HepG2 (cell line): ENCODE results near the gene HLA-B. TPM values are rescaled to one million over a fixed set of nuclear protein-coding genes. Genes with fewer than 3 reads are reported as not detected.
A peak's percentile ranks its signal among the peaks of the same experiment; 100 is the strongest.

ENCODE experiments used
- ARID4A ChIP-seq: sonication (generic); formaldehyde crosslinking; IDR thresholded peaks from 2 replicates; pipeline ENCODE4 v1.5.0; 2020; ENCODE audit warnings: mild to moderate bottlenecking, missing genetic modification reagents, borderline replicate concordance
- ARID5B ChIP-seq: IDR thresholded peaks from 2 replicates; pipeline ENCODE4 v1.4.0; 2020; ENCODE audit warnings: mild to moderate bottlenecking, missing genetic modification reagents
- ATF2 ChIP-seq: sonication (generic); formaldehyde crosslinking; IDR thresholded peaks from 2 replicates; pipeline ENCODE4 v1.4.0; 2020; ENCODE audit warnings: missing genetic modification reagents
- CAMTA2 ChIP-seq: sonication (generic); formaldehyde crosslinking; IDR thresholded peaks from 2 replicates; pipeline ENCODE4 v1.4.0; 2020; ENCODE audit warnings: mild to moderate bottlenecking, missing genetic modification reagents, borderline replicate concordance
- CCDC6 ChIP-seq: sonication (generic); formaldehyde crosslinking; IDR thresholded peaks from 2 replicates; pipeline ENCODE4 v1.8.1; 2022; ENCODE audit warnings: mild to moderate bottlenecking, missing genetic modification reagents, moderate library complexity
- CEBPG ChIP-seq: IDR thresholded peaks from 2 replicates; pipeline ENCODE4 v1.6.1; 2016
- HNRNPK ChIP-seq: fragments of 200-400 bp; formaldehyde crosslinking; IDR thresholded peaks from 2 replicates; pipeline ENCODE4 v1.6.1; 2018; ENCODE audit warnings: low read length, low read depth, moderate library complexity, mild to moderate bottlenecking; ENCODE audit not compliant: poor library complexity, severe bottlenecking
- HNRNPLL ChIP-seq: fragments of 200-400 bp; formaldehyde crosslinking; IDR thresholded peaks from 2 replicates; pipeline ENCODE4 v1.6.1; 2017; ENCODE audit warnings: mild to moderate bottlenecking, low read depth, low read length; ENCODE audit not compliant: poor library complexity, severe bottlenecking
- MAF1 ChIP-seq: sonication (generic); formaldehyde crosslinking; IDR thresholded peaks from 2 replicates; pipeline ENCODE4 v1.5.0; 2020; ENCODE audit warnings: missing genetic modification reagents, borderline replicate concordance
- NCOA1 ChIP-seq: sonication (generic); formaldehyde crosslinking; IDR thresholded peaks from 2 replicates; pipeline ENCODE4 v1.9.0; 2021; ENCODE audit warnings: missing genetic modification reagents
- PCBP1 ChIP-seq: fragments of 200-400 bp; formaldehyde crosslinking; IDR thresholded peaks from 2 replicates; pipeline ENCODE4 v1.6.1; 2017; ENCODE audit warnings: mild to moderate bottlenecking, low read depth, low read length, borderline replicate concordance
- SOX6 ChIP-seq, 2 experiments: fragments of 450-650 bp in 1 of 2; sonication (generic) in 1 of 2; formaldehyde crosslinking in 1 of 2; IDR thresholded peaks; 2 replicates each; pipeline versions ENCODE4 v1.4.0 to v1.6.1; 2017 to 2020; ENCODE audit warnings: antibody characterized with exemption in 1 of 2, mild to moderate bottlenecking in 1 of 2, missing genetic modification reagents in 1 of 2
- TFDP2 ChIP-seq: sonication (generic); formaldehyde crosslinking; IDR thresholded peaks from 2 replicates; pipeline ENCODE4 v1.4.0; 2020; ENCODE audit warnings: missing genetic modification reagents
- ZNF354B ChIP-seq: sonication (generic); formaldehyde crosslinking; IDR thresholded peaks from 2 replicates; pipeline ENCODE4 v1.8.0; 2022; ENCODE audit warnings: mild to moderate bottlenecking, missing genetic modification reagents
- ZNF44 ChIP-seq: sonication (generic); formaldehyde crosslinking; IDR thresholded peaks from 2 replicates; pipeline ENCODE4 v1.5.1; 2020; ENCODE audit warnings: mild to moderate bottlenecking, missing genetic modification reagents
- ZNF441 ChIP-seq: sonication (generic); formaldehyde crosslinking; IDR thresholded peaks from 2 replicates; pipeline ENCODE4 v1.7.0; 2021; ENCODE audit warnings: missing genetic modification reagents, borderline replicate concordance
- ZZZ3 ChIP-seq: sonication (generic); formaldehyde crosslinking; IDR thresholded peaks from 2 replicates; pipeline ENCODE4 v1.4.0; 2020; ENCODE audit warnings: missing genetic modification reagents, mild to moderate bottlenecking, borderline replicate concordance
- polyA plus RNA-seq, 8 experiments: library from polyadenylated mRNA; depleted of rRNA in 3 of 8; stranded (reverse) in 7 of 8; unstranded in 1 of 8; fragments of >200 nt; fragmentation: Illumina TruSeq in 4 of 8; extraction: Trizol in 4 of 8; gene quantifications; 2 replicates each; pipeline versions ENCODE4 v1.2.1 to v1.2.3, GENCODE V29; 2011 to 2016; ENCODE audit warnings: low read depth in 4 of 8, missing spikeins in 1 of 8, mixed read lengths in 1 of 8; ENCODE audit not compliant: insufficient read depth in 1 of 8
- total RNA-seq, 5 experiments: library from RNA; depleted of rRNA; stranded (reverse); fragments of >200 nt; fragmentation: Illumina TruSeq; extraction: Trizol; gene quantifications; 2 replicates each; pipeline ENCODE4 v1.2.3, GENCODE V29; 2016; ENCODE audit warnings: low read depth in 1 of 5

Gene HLA-B
- total and polyA plus RNA-seq, 2 of the 13 experiments (the other 11 are each of a cell fraction or from before 2014, with no cell fraction given): 35.3 to 88.9 TPM

GRCh38 chr6:31400467-31401289 is 43.7 kb upstream of the HLA-B start (continued):
- TF ChIP-seq HNRNPLL: peak; percentile 14
- no peak for TF ChIP-seq CCDC6 (CRISPR knock-in tag)
- no peak for TF ChIP-seq ZNF354B (CRISPR knock-in tag)
- peak; percentile 53; the same call in 1 of the 2 replicates for TF ChIP-seq CEBPG (CRISPR knock-in tag)
- TF ChIP-seq ARID4A: peak; percentile 39; the same call in 1 of the 2 replicates
- TF ChIP-seq PCBP1: no peak
- no peak for TF ChIP-seq ZZZ3 (CRISPR knock-in tag)
- TF ChIP-seq ARID5B (CRISPR knock-in tag): 0 out of 2 replicates have a peak, but pooled peaks have one; percentile 9
- TF ChIP-seq HNRNPK: peak; percentile 57
- TF ChIP-seq SOX6 (IDR thresholded peaks at IDR 0.05): no peak
- peak; percentile 20; the same call in 1 of the 2 replicates for TF ChIP-seq SOX6 (CRISPR knock-in tag; IDR thresholded peaks at IDR 0.05)
- TF ChIP-seq ZNF44 (CRISPR knock-in tag): no peak
- TF ChIP-seq ATF2 (CRISPR knock-in tag): no peak; the same call in 1 of the 2 replicates
- TF ChIP-seq NCOA1: no peak
- peak; percentile 15; the same call in 1 of the 2 replicates for TF ChIP-seq ZNF441 (CRISPR knock-in tag)
- 0 out of 2 replicates have a peak, but pooled peaks have one; percentile 22 for TF ChIP-seq MAF1
- TF ChIP-seq CAMTA2 (CRISPR knock-in tag): no peak
- TF ChIP-seq TFDP2 (CRISPR knock-in tag): peak; percentile 62
